NCI-H82 treated with DMSO at 0.1 percent for 48 hours (cell line): ENCODE results near the gene KRT72.

ENCODE experiments used
- DNase-seq: peaks from one replicate; lab custom pipeline; 2025; ENCODE audit not compliant: unreplicated experiment; lab: John Stamatoyannopoulos, UW

The KRT72 gene

DNA sequence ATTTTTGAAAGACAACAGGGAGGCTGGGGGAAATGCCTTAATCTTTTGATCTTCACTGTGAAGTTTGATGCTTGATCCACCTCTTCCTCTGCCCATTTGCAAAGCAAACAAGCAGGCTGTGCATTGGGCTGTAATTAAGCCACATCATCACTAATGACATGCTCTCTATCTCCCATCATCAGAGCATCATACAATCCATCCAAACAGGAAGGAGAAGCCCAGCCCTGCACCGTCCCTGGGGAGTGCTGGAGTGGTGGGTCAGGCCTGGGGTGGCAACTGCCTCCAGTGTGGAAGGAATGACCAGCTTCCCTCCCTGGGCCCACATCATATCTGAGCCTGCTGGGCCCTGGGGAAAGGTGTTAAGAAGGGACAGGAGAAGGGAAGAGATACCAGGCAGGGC lies 20.8 kb downstream of the KRT72 start:
- DNase-seq, result no peak

DNA sequence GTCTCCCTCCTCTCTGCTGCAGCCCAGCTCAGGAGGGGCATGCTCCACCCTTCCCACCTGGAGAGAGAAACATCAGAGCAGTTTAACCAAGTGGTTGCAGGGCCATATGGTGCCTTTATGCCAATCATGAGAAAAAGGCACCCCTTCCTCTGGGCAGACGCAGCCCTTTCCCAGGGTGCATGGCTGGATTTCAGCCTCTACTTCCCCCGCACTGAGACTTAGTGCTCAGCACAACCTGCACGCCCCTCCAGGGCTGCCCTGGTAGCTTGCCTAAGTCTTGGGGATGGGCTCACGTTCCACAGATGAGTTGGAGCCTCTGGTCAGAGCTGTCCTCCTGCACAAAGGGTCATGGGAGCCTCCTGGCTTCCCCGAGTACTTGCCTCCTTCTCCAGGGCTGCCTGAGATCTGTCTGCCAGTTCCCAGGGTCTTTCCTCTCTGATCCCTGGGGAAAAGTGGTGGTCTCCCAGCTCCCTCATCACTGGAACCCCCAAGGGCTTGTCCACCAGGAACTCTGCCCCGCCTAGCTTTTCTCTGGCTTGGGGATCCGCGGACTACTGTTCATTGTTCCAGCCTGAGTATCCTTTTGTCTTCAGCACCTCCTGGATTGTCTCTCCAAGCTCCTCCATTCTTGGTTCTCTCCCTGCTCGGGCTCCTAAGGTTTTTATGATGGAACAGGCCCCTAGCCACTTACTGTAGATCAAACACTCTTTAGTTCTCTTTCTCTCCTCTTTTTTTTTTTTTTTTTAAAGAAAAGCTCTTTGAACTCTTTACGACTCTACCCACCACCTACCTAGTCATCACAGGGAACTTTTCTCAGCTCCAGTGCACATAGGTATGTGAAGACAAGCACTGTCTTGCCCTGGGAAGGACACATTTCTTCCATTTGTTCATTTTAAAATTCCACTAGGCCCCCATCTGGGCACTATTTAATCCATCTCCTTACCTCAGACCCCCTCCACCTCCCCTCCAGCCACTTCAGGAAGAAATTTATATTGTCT lies 21.5 kb downstream of the KRT72 start:
- DNase-seq, result no peak

DNA sequence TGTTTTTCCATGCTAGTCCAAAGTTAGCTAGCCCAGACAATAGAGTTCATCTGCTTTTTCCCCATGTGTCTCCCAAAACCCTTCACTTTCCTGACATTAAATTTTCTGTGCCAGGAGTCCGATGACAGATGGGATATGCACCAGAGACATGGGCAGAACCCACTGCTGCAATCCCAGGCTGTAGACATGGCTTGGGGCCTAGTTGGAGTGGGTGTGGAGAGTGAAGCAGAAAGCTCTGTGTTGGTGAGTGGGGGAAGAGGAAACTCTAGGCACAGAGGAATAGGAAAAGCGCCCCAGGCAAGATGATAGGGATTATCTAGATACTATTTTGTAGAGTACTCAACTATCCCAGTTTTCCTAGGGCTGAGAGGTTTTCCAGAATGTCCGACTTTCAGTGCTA lies 22.8 kb downstream of the KRT72 start:
- no peak for DNase-seq

DNA sequence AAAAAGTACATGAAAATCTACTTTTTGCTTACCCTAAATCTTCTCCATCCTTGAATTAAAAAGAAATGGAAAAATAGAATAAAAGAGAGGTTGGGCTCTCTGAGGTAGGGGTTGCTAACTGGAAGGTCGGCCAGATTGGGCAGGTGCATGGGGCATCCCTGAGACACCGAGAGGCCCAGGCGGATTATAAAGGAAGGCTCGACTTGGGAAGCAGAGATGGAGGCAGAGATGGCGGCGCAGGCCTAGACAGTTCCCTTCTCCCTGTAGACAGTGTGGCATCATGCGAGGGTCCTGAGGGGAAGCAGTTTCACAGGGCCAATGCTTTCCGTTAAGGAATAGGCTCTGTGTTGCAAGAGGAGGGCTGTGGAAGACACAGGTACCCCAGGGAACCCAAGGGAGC lies 23.9 kb downstream of the KRT72 start:
- DNase-seq, result no peak

DNA sequence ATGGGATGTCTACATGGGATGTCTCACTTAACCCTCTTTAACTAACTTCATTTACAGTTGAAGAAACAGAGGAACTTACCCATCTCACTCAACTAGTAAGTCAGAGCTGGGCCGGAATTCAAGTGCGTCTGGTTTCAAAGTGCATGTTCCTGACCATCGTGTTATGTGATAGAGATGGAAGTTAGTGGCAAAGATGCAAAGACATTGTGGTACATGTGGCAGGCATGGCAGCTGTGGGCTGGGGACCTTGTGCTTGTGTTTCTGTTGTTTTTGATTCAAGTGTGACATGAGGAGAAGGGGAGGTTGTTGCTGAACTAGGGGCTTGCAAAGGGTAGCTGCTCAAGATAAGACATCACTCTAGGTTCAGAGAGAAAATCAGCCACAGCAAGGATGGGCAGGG lies 25.3 kb downstream of the KRT72 start:
- DNase-seq, result no peak

DNA sequence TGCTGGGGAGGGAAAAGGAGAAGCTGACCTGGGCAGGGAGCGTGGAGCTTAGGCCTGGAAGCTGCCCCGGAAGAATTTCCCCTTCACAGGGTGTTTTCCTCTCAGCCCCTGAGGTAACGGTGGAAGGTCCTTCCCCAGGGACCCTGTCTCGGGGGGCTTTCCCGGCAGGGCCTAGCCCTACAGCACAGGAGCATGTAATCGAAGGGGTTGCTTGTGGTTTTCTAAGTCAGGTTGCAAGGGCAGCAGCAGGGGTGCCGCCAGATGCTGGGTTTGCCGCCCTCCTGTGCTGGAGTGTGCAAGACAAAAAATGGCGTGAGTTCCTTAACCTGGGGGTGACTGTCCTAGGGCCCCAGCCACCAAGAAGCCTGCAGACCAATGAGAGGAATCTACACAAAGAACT lies 26.0 kb downstream of the KRT72 start:
- DNase-seq, result no peak

DNA sequence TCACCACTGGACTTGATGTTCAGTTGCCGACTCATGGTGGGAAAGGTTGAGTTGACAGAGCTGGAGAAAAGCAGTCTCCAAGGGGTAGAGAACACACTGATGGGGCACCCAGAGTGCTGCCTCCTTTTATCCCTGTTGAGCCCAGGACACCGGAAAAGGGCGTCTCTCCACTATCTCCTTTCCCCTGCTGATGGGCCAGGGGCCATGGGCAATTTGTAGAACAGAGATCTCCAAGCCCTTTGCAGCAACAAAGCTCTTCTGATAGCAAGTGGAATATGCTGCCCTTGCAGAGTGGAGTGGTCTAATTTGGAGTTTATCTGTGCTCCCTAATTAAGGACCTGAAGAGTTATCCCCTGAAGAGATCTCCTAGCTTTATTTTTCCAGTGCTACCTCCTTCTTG lies 27.5 kb downstream of the KRT72 start, which contains the start of gene KRT74:
TSS of gene KRT74 (minus strand) at position 101 of the 400 bp plus-strand sequence. CDS start at position 35, 66 bp downstream.
- no peak for DNase-seq

DNA sequence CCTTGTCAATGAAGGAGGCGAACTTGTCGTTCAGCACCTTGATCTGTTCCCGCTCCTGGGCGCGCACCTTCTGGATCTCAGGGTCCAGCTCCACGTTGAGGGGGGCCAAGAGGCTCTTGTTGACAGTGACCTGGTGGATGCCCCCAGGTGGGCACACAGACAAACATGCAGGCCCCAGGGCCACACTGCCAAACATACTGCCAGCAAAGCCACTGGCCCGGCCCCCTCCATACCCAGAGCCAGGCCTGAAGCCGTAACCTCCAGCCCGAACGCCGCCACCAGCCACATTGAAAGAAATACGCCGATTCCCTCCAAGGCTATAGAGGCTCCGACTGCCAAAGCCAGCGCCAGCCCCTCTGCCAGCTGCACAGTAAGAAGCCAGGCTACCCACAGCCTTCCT lies 28.0 kb downstream of the KRT72 start:
- DNase-seq, result no peak

DNA sequence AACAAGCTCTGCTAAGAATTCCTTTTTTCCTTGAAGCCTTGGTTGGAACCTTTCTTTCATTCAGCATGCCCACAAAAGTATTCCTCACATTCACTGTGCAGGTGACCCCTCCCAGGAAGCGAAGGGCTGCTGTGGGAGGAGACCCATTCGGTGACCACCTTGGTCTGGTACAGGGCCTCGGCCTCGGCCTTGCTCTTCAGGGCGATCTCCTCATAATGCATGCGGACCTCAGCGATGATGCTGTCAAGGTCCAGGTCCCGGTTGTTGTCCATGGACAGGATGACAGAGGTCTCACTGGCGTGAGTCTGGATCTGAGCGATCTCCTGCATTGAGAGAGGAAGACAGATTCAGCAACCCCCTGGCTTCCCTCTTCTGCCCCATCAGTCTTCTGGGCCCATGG lies 30.8 kb downstream of the KRT72 start:
- DNase-seq, result no peak

DNA sequence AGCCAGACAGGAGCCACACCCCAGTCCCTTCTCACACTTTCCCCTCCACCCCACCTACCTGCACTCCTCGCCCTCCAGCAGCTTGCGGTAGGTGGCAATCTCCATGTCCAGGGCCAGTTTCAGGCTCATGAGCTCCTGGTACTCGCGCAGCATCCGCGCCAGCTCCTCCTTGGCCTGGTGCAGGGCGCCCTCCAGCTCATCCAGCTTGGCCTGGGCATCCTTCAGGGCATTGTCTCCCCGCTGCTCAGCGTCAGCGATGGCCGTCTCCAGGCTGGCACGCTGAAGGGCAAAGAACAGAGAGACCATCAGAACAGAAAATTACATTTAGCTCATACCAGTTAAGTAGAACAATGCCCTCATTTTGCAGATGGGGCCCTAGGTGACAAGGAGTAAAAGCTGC lies 33.2 kb downstream of the KRT72 start:
- no peak for DNase-seq

DNA sequence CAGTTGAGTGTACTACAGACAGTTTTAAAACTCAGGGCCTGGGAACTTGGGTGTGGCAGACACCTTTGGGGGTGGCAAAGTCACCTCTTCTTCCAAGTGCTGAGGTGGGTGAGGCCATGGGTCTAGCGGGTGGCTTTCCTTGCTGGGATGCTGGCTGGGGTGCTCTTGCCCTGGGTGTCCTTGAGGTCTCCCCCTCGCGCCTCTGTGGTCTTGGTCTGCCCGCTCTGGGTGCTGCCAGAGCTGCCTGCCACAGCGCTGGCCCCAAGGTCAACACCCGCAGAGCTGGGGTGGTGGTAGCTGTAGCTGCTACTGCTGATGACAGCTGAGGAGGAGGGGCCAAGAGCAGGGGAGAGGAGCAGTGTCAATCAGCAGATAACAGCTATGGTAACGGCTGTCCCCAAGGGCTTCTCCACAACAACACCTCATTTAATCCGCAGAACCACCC lies 34.4 kb downstream of the KRT72 start:
- no peak for DNase-seq

DNA sequence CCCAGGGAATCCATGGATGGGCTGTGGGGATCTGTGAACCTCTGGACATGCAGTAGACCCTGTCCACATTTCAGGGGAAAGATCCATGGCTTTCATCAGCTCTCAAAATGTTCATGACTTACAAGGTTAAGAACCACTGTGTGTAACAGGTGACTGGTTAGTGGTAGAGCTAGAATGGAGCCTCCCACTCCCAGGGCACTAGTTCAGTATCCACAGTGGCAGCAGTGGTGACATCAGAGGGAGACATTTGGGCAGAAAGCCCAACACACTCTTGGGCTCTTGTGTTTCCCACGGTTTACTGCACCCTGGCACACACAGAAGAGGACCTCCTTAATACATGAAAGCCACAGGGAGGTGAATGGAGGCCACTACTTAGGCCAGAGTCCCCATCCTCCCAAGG lies 36.7 kb downstream of the KRT72 start:
- DNase-seq, result no peak

DNA sequence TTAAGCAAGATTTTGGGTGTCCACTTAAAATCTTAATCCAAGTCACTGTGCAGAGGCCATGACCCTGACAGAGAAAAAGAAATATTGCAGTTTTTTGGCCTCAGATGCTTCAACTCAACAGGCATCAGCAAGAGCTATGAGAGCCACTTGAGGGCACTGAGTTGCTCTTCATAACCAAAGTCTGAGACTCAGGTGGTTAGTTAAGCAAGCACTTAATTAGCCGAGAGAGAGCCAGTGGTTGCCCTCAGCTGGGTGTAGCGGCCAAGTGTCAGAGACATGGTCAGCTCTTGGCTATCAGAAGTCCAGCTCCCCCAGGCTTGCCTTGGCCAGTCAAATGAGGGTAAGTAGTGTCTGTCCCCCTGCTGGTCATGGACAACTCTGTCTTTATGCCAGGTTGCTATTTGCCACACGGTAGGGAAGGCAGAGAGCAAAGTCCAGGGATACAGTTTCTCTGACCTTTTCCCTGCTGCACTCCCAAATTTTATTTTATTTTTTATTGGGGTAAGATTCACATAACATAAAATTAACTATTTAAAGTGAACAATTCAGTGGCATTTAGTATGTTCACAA lies 39.3 kb downstream of the KRT72 start:
- no peak for DNase-seq

DNA sequence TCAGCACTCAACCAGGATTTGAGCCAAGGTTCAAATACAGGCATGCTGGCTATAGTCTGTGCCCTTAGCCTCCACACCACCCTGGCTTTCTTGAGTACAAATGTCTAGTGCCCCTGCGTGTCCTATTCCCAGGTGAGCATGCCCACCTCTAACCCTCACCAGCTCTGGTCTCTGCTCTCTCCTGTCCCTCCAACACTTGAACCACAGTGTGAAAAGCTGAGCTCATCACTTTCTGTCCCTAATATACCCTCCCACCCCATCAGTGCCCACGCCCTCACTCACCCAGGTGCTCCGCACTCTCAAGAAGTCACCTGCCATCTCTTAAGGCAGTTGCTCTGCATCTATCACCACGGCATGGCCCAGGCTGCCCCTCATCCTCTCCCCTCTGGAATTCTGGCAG lies 41.3 kb downstream of the KRT72 start:
- no peak for DNase-seq

DNA sequence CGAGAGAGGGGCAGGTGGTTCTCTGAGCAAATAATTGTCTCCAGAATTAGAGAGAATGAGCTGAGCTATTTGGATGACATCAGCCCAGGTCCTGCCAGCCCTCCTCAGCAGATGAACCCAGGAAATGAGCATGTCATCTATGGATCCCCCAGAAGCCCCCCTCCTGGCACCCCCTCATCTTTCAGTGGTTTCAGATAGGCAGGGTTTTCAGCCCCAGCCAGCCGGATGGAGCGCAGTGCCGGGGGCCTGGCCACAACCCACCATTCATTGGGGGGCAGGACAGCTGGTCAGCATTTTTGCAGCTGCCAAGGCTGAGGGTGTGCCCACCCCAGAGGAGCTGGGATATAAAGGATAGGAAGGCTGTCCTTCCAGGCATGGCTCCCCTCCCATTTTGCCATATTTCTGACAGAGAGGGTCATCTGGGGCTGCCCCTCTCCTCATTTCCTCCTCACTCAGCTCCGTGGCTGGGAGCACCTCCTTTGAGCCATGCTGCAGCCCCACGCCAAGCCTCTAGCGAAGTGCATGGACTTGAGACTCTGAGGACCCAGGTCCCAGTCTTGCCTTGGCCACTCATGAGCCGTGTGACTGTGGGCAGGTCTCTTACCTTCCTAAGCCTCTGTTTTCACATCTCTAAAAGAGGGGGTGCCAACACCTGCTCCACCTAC lies 42.4 kb downstream of the KRT72 start:
- DNase-seq, result no peak

DNA sequence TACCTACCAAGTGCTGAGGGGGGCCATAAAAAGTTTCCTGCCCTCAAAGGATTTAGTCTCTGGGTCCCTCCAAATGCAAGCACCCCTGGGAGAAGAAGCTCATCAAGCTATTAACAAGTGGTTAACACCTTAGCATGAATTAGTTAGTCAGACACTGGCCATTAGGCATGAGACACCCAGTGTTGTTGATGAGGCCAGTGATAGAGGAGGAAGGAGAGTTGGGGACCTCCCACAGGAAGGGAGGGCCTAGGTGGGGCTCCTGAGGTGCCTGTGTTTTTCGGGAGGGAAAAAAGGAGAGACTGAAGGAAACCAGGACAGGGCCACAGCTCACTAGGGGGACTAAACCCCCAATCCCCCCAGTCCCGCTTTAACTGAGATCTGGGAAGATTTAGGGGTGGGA lies 43.8 kb downstream of the KRT72 start:
- DNase-seq, result no peak

DNA sequence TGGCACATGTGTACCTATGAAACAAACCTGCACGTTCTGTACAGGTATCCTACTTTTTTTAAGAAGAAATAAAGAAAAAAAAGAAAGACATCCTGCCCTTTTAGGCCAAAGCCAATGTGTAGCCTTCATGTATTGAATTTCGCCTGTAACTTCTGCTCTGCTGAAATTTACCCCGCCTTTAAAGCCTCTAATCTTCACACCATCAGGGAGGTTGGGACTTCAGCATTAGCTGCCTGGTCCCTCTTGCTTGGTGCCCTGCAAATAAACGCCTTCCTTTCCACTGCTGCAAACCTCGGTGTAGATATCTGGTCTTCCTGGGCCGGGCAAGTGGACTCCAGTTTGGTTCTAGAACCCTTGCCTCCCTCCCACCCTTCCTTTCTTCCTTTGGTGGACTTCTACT lies 45.7 kb downstream of the KRT72 start:
- no peak for DNase-seq

DNA sequence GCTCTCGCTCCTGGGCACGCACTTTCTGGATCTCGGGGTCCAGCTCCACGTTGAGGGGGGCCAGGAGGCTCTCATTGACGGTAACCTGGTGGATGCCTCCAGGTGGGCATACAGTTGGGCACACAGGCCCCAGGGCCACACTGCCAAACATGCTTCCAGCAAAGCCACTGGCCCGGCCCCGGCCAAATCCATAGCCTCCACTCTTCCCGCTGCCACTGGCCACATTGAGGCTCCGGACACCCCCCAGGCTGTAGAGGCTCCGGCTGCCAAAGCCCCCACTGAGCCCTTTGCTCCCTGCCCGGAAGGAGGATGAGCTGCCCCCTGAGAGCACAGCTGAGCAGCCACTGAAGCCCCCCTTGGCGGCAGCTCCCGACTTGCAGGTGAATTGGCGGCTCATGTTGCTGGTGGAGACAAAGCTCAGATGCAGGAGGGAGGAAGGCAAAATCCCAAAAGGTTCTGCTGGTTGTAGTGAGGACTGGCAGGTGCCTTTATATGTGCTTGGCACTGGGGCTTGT lies 48.5 kb downstream of the KRT72 start, which contains the start of gene KRT71:
TSS of gene KRT71 (minus strand) at position 465 of the 515 bp plus-strand sequence. CDS start at position 397, 68 bp downstream.
- DNase-seq, result no peak

DNA sequence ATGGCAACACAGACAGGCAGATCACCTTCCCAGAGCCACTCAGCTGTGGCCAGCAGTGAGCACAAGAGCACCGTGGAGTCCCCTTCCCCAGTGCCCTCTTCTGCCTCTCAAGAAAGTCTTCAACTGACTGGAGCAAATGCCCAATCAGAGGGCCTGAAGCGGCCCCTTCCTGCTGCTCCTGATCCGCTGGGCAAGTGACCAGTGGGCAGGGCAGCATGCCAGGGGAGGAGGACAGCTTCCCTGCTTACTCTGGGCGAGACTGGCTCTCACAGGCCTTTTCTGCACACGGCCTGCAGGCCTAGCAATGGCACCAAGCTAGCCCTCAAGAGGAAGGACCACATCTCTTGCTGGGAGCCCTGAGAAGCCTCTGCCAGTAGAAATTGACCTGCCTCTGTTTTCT lies 49.2 kb downstream of the KRT72 start:
- no peak for DNase-seq

DNA sequence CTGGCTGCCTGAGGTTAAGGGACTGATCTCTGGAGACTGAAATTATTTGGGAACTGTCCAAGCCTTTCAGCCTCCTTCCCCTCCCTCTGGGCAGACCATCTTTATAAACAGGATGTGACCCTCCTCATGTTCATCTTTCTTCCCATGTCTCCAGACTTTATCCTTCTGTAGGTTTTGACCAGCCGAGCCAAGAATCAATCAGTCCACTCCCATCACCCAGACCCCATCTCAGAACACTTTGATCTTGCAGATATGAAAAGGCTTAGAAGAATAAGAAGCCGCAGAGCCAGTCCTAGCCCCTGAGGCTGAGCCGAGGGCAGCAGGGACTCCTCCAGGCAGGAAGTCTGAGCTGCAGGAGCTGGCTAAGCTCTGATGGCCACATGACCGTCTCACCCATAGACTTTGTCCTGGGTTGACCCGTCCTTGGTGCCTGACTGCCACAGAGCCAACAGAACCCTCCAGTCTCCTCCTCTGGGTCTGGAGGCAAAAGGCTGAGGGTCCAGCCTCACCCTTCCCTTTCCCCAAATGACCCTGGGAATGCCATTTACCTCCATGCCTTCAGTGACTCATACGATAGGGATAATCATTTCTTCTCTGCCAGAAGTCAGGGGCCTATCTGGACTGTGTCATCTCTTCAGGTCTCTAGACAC lies 49.9 kb downstream of the KRT72 start:
- no peak for DNase-seq

DNA sequence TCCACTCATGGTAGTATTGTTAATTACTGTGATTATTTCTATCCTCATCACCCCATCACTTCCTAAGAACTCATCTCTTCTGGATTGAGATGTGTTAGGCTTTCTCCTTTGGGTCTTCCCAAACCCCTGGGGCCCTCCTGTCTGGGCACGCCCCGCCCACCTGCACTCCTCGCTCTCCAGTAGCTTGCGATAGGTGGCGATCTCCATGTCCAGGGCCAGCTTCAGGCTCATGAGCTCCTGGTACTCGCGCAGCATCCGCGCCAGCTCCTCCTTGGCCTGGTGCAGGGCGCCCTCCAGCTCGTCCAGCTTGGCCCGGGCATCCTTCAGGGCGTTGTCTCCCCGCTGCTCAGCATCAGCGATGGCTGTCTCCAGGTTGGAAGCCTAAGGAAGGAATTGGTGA lies 55.1 kb downstream of the KRT72 start:
- no peak for DNase-seq
